NCI-H1694 (cell line): Measurements from ENCODE around the gene SHANK2.

Source experiments
- DNase-seq: peaks from one replicate; lab custom pipeline; 2025; lab: John Stamatoyannopoulos, UW

SHANK2 gene

DNA sequence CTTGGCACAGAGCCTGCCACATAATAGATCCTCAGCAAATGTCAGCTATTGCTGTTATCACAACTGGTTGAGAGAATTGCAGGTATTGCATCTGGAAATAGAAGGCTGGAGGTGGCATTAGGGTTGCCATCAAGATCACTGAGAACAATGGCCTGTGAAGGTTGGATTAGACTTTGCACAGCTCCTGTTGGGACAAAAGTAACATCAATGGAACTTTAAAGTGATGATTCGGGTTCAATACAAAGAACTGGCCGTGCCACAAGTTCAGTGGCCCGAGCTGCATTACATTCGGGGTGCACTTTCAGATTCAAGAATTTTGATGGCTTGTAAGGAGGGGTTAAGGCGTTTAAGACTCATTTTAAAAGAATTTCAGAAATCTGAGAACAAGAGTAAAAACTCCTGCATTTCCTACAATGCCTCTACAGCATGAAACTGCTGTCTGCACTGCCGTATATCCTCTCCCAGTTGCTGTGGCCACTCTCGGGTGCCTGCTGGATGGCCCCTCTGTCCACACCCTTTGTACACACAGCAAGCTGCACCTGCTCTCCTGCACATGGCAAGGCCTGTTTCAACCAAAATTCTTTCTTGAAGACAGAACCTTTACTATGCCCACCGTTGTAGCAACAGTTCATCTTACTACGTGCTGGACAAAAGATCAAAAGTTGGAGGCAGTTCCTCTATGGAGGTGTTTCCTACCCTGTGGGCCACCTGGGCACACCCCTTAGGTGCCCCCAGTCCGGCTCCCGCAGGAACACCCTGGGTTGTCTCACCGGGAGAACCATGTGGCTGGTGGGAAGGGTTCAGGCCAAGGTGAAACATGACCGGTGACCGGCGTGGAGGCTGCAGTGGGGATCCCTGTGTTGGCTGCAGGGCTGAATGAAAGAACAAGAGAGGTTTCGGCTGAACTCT is 17.5 kb upstream of the SHANK2 start:
- DNase-seq, result no peak

DNA sequence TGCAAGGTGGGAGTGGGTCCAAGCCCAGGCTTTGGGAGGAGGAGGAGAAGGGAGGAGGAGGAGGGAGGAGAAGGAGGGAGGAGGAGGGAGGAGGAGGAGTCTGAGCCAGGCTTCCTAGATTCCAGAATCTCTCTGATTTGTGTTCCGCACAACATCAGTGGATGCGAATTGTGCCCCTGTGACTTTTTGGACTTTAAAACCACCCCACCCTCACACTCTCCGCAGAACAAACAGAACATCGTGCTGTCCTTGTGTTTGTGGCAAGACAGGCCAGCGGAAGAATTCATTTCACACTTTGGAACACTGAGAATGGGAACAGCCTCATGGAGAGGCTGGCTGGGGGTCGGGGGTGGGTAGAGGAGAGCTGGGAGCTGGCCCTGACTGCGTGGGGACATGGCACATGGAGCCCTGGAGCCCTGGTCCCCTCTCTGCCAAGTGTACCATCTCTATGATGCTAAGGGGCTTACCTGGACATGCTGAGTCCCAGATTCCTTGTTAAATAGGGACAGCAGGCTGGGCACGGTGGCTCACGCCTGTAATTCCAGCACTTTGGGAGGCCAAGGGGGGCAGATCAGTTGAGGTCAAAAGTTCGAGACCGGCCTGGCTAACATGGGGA is 16.4 kb upstream of the SHANK2 start:
- DNase-seq, result no peak

DNA sequence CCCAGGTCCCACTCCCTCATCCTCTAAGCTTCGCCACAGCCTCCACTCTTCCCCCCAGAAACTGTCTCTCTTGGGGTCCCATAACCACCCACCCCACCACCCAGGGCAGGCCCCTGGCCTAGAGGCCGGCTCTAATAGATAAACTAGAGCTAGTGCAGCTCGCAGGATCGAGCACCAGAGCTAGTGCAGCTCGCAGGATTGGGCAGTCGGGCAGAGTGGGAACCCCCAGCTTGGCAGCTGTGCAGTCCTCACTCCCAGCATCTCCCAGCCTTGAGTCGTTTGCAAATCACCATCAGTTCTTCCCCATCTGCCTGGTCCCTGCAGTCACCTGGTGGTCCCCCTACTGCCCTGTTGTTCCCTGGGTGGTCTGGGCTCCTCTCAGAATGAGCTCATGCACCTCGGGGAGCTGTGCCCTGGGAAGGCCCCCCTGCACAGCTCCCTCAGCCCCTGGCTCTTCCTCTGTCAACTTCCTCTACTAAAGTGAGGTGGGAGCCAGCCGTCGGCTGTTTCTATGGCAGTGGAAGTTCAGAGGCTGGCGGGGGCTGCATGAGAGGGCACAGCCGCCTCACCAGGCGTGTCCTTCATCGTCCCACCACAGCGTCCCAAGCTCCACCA is 15.5 kb upstream of the SHANK2 start:
- DNase-seq, result no peak

DNA sequence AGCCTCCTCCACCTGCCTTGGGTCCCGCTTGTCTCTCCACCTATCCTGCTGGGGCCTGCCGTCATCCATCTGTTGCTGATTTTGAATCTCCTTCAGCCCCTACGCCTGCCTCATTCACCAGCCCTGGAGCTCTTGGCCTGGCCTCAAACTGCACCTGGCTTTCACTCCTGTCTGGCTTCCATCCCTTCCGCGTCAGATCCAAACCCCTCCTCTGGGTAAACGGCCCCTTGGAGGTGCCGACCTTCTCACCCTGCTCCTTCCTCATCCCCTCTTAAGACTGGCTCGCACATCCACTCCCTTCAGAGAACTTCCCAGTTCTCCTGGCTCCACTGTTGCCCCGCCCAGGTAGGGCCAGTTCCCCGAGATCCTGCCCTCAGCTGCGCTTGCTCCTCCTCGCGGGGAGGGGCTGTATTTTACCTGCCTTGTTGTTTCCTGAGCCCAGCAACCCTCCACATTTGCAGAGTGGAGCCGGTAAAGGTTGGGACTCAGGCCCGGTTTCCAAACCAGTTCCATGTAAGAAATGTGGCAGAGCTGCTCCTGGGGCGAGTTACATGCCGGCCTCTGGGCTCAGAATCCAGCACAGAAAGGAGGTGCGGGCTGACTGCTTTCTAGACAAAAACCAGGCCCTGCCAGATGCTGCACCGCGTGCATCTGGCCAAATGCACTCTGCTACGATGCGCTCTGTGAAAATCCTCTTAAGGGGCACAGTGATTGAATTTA is 13.9 kb upstream of the SHANK2 start:
- DNase-seq, result no peak

DNA sequence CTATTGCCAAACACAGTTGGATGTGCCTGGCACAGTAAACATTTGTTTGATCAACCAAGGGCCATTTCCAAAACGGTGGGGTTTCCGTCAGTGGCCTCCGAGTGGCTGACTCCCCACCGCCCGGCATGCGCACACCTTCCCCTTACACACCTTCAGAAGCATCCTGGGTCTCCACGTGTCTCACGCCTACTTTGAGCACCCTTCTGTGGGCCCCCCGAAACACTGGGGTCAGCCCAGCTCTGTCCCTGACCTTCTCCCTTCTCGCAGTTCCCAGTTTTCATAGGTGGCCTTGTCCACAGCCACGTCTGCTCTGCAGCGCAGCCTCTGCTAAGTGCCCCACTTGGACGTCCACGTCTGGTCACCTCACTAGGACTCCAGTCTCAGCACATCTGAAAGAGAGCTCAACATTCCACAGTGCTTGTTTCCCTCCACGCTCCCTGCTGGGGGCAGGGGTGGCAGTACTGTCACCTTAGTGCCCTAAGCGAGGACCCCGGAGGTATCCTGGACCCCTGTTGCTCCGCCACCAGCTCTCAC is 13.2 kb upstream of the SHANK2 start:
- no peak for DNase-seq

DNA sequence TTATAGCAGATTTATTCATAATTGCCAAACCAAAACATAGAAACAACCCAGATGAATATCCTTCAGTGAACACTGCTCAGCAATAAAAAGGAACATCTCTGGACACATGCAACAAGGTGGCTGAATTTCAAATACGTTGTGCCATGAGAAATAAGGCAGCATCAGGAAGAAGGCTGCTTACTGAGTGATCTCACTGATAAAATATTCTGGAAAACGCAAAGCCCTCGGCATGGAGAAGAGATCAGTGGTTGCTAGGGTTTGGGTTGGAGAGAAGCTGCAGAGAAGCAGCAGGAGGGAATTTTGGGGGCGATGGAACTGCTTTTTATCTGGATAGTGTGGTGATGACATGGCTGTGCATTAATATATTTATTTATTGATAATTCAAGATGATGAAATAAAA is 11.0 kb upstream of the SHANK2 start:
- DNase-seq, result no peak

DNA sequence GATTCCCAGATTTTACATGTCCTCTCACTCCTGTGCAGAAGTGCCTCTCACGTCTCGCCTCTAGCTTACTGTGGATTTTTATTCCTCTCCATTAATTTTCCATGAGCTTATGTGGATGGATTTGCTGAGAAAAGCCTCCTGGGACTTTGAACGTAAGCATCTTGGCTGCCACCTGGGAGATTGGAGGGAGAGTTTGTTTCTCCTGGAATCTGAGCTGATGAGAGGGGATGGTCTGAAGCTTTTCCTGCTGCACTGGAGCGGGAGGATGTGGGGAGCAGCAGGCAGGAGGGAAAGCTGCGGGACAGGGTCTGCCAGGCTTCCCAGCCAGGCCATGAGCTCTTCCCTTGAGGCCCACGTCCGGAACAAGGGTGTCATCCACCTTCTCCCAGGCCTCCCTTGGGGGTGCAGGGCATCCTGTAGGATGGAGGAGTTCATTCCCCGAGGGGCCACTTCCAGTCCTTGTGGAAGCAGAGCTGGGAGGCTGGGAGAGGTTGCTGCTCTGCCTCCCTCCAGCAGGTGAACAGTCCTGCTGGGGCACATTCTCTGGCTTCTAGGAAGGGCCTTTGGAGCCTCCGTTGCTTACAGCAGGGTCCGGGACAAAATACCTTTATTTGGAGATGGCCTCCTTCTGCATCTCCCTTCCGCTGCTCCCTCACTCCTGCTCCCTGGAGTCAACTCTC is 3.6 kb upstream of the SHANK2 start:
- no peak for DNase-seq

DNA sequence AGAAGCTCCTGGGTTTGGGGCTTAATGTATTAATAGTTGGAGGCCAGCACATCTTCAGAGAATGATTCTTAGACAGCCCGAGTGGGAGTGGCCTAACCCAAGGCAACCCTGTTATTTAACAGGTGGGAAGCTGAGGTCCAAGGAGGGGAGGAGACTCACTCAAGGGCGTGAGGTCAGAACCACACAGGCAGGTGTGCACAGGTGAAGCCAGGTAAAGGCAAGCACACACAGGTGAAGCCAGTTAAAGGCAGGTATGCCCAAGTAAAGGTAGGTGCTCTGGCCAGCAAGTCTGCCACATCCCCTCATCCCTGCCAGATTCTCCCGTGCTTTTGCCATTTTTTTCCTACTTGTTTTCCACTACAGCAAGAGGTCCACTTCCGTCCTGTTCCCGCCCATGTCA is 2.9 kb upstream of the SHANK2 start:
- DNase-seq, result no peak

DNA sequence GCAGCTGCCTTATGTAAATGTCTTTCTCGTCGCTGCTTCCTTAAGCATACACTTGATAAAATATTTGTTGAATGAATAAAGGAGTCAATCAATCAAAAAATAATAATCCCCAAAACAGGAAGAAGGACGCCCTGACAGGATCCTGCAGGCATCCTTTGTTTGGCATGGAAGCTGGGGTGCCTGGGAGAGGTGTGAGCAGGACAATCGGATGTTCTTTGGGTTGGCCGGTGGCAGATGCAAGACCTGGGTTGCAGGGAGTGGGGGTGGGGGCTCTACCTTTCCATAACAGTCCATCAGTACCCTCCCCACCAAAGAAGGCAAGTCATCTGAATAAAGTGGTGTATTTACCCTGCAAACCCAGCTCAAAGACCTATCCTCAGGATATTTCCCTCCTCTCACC is 1.4 kb upstream of the SHANK2 start:
- DNase-seq, result no peak

DNA sequence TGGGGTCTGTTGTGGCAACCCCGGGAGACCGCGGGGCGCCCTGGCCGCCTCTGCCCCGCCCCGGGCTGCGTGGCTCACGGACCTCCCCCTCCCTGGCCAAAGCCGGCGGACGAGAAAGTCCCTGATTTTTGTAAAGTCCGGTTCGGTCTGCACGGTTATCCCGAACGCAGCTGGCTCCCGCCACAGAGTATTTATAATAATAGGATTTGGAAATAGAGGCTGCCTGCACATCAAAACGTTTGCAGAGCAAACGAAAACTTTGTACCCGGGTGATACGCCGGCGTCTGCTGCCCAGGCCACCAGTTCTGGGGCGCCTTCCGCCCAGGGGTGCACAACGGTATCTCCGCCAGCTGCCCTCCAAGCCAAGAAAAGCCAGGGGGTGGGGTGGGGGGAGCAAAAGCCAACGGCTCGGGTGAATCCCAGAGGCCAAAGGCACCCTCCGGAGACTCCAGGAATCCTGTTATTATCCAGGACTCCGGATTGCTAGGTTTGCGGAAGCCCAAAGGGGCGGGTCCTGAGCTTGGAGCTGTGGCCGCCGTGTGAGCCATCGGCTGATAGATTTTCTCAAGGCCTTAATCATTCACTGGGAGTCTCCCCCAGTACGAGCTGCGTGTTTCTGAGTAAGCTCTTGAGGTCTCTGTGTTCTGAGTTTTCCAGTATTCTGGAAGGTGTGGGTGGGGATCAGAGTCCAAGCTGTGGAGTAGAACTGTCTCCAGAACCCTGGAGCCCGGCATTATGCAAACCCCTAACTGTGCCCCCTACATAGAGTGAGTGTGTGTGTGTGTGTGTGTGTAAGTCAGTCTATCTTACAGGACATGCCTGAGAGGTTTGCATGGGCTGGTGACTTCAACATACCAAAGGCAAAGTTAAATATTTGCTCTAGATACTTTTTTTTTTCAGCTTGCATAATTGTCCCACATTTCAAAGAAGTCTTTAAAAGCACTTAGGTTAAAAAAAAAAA is 673 bp upstream of the SHANK2 start:
- DNase-seq, result no peak

DNA sequence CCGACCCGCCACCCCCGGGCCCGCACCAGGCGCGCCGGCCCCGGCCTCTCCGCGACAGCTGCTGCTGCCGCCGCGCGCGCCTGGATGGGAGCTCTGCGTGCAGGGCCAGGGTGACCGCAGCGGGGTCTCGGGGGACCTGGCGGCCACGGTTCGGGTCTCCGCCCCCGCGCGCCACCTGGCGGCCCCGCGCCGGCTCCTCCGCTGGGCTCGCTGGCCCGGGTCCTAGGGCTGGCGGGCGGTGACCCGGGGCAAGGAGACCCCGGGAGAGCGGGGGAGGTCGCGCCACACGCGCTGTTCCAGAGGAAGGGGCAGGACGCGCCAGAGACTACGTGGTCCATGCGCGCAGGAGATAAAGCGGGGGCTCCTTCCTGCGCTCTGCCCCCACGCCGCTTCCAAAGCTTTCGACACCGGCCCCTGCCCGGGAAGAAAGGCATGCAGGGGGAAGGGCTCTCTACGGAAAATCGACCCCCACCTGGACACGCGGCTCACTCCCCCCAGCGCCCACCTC is 562 bp downstream of the SHANK2 start:
- no peak for DNase-seq

DNA sequence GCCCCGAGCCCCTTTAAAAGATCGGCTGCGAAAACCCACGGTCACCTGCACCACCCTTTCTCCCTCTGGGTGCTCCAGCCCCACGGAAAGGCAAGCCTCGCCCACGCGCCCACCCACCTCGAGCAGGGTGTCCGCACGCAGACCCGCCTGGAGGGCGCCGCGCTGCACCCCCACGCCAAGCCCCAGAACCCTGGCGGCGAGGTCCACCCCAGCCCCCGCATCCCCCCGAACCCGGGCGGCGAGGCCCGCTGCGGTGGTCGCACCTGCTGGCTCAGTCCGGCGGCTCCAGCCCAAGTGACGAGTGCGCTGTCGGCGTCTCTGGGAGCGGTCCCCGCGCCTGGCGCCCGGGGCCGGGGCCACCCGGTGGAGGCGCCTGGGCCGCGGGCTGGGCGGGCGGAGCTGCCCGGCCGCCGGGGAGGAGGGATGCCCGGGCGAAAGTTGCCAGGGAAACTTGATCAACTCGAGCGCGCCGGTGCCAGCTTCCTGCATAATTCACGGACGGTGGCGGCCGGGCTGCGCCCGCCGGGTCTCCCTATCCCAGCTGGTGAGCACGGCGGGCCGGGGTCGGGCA is 1.1 kb downstream of the SHANK2 start:
- no peak for DNase-seq

DNA sequence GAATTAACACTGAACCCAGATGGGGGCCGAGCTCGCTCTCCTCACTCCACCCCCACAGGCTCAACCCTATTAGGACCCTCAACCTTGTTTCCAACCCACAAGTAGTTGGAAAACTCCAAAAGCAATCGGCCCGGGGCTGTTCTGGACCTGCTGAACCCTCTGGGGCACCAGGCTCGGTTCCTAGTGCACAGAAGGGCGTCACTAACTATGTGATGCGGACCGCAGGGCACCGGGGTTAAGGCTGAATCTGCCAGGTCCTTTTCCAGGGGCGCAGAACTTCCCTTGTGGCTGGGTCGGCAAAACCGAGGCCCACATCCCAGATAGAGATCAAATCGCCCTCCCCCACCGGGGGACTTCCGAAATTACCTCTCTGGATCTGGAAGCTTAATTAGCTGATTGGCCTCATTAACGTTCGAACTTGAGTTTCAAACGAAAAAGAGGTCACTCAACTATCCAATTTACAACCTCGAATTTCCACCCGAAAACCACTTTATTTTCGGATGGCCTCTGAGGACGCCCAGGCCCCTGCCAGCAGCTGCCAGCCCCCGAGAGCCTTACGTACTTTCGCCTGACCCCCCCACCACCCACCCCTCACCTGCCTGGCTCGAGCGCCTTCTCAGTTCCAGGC is 1.7 kb downstream of the SHANK2 start:
- no peak for DNase-seq

DNA sequence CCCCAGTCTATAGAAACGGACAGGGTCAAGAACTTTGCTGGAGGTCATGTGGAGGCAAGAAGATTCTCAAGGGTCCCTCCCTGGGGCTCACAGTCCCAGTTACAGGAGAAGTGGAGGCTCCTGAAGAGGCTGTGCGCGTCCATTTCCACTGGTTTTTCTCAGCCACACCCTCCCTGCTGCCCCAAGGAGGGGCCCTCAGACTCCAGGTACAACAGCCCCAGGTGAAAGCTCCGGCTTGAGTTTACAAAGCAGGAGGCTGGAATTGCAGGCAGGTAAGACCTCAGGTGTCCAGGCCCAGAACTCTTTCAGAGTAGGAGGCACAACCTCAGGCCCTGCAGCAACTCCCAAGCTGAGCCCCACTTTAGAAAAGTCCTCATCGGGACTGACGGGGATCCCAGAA is 3.1 kb downstream of the SHANK2 start:
- no peak for DNase-seq

DNA sequence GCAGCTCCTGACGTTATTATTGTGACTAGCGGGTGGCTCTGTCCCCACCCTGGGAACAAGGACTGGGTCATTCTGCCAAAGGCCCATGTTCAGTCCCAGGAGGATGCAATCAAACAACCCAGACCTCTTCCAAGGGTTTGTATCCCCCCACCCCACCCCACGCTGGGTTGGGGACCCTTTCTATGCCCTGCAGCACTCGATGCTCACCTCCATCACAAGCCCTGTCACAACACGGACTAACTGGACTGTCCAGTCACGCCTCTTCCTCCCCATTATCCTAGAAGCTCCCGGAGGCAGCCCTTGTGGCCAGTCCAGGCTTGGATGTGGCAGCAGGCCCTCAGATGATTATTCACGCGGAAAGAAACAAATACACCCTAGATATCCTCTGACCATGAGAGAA is 3.7 kb downstream of the SHANK2 start:
- no peak for DNase-seq

DNA sequence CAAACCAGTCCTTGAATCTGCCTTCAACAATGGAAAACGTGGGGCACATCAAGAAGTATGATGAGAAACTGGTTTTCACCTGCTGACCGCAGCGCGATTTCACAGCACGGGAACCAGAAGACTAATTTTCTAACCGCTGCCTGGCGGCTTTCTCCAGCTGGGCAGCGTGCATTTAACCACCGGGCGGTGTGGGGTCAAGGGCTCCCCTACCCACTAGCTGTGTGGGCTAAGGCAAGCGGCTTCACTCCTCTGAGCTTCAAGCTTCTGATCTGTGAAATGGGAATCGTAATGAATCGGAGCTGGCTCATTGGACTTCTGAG is 4.2 kb downstream of the SHANK2 start:
- no peak for DNase-seq

DNA sequence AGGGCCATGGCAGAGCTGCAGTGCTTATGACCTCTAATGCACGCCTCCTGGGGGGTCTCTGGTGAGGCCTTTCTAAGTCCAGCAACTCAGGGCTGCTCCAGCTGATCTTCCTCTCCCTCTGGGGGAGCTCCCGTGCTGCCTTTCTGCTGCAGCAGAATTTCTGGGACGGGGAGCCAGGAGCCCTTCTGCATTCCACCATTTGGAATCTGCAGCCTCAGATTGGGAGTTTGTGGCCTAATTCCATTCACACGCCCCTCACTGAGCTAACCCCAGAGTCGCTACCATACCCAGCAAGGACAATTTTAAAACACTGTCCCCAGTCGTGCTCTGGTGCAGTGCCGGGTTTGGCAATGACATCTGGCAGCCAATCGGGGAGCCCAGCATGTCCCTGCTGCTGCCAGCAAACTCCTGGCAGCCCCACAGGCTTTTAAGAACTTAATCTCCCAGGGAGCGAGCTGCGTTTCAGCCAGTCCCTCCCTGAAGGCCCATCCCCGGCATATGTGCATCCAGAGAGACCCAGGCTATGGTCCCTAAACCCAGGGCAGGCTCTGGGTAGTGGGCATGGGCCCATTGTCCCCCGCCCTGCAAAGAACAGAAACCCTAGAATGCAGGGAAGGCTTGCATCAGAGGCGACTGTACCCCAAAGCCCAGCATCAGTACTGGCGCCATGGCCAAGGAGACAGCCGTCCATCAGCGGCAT is 4.7 kb downstream of the SHANK2 start:
- DNase-seq, result peak; percentile 32

DNA sequence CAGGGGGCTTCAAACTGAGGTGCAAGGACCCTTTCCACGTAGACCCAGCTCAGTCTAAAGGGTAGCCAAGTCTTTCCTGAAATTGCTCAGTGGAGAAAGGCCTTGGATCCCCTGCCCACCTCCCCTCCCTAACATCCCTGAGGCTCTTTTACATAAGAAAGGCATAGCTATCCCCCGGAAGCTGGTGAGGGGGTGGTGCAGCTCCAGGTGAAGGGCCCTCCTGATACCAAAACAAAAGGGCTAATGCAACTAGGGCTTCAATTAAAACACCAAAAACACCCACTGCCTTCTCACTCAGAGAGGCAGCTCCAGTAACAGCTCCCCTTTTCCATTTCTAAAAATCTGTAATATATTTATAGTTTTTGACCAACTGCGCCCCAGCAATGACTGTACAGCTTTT is 5.8 kb downstream of the SHANK2 start:
- DNase-seq, result no peak
